GM23248 (cell line): ENCODE data around the gene ZBTB42.

Experiments used
- EZH2 ChIP-seq: fragments of 200-600 bp; sonication (generic); IDR thresholded peaks from 2 replicates; pipeline ENCODE4 v1.6.1; 2018; ENCODE audit warnings: antibody characterized with exemption, mild to moderate bottlenecking; ENCODE audit not compliant: insufficient read depth, poor library complexity, severe bottlenecking
- EZH2phosphoT487 ChIP-seq: fragments of 200-600 bp; sonication (generic); IDR thresholded peaks from 2 replicates; pipeline ENCODE4 v1.6.1; 2018; ENCODE audit warnings: antibody characterized with exemption, moderate library complexity, mild to moderate bottlenecking, low read depth; ENCODE audit not compliant: insufficient read depth

GRCh38 chr14:104787736-104788135 is 13.2 kb upstream of the ZBTB42 start:
- TF ChIP-seq EZH2 (no peak), EZH2phosphoT487 (no peak)
